H1 (cell line): ENCODE measurements around the gene PRR23B. TPM values are rescaled to one million over a fixed set of nuclear protein-coding genes. Genes with fewer than 3 reads are reported as not detected.

Experiments
- CEBPB ChIP-seq: IDR thresholded peaks from 2 replicates; pipeline ENCODE4 v1.6.1; 2012; ENCODE audit warnings: low read depth, low read length
- PHF8 ChIP-seq: fragments of 200-600 bp; sonication (generic); conservative IDR thresholded peaks from 2 replicates; pipeline ENCODE4 v1.7.1; 2012; ENCODE audit warnings: low read depth, mild to moderate bottlenecking, inconsistent platforms, low read length, moderate library complexity
- RXRA ChIP-seq: IDR thresholded peaks from 2 replicates; pipeline ENCODE4 v1.6.1; 2011; ENCODE audit warnings: low read depth, mild to moderate bottlenecking, low read length, moderate library complexity; ENCODE audit not compliant: insufficient read depth
- polyA plus RNA-seq, 7 experiments: library from polyadenylated mRNA; depleted of rRNA in 3 of 7; stranded (reverse) in 5 of 7; unstranded in 2 of 7; fragments of >200 nt in 5 of 7; fragments of 200-250 nt in 2 of 7; gene quantifications; 1 replicate in 5 of 7; 2 replicates in 1 of 7; 4 replicates in 1 of 7; pipeline versions ENCODE4 v1.2.1 to v1.2.3, GENCODE V29; 2011 to 2013; ENCODE audit warnings: missing spikeins in 2 of 7, mixed read lengths in 2 of 7
- total RNA-seq: library from RNA; stranded (reverse); fragmentation: NEBNext Ultra II Directional; extraction: Animal tissue kit (Norgen Biotek cat#: 25700); gene quantifications from 2 replicates; pipeline ENCODE4 v1.2.1, GENCODE V29; 2021

The PRR23B gene
- total and polyA plus RNA-seq, 2 of the 8 experiments (the other 6 are each of a cell fraction or from before 2014, with no cell fraction given), result not detected

GRCh38 chr3:138985932-138986331 lies 34.8 kb downstream of the PRR23B start (continued):
- TF ChIP-seq RXRA (no peak), PHF8 (no peak), CEBPB (no peak)
